ENCODE data around the gene COL23A1. TPM values are rescaled to one million over a fixed set of nuclear protein-coding genes. Genes with fewer than 3 reads are reported as not detected.

Gene COL23A1
- total and polyA plus RNA-seq, 2 of the 13 experiments (the other 11 are each of a cell fraction or from before 2014, with no cell fraction given), result not detected

DNA sequence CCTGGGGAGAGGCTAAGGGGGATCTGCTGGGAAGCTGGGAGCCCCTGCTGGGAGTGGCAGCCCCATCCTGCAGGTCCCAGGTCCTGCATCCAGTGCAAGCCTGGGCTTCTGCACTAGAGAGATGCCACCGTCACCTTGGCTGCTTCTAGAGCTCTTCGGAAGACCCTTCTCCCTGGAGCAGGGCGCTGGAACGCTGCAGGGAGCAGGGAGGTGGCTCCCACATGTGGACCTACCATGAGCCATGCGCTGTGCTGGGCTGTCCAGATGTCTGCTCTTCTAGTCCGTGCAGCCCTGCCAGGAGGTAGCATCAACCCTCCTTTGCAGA, 266.7 kb downstream of the COL23A1 start:
- no peaks in the 10 kb centered on the region for H3K36me3 ChIP-seq (replicated peaks in 1 of 2; ENCODE audit: control insufficient read depth in 1 of 2, insufficient read depth in 2 of 2, low read length in 2 of 2)
- no peak overlapping the region for H2AFZ ChIP-seq (ENCODE audit: low read length)
- BruUV-seq (replicated peaks), result no TSS peak
- H3K9me3 ChIP-seq (ENCODE audit: low read length), result no peaks in the 10 kb centered on the region
- H3K9ac ChIP-seq (ENCODE audit: insufficient read depth, low read depth, low read length), result no peak overlapping the region
- H3K79me2 ChIP-seq (ENCODE audit: insufficient read depth, low read length), result no peaks in the 10 kb centered on the region
- ChIA-PET CTCF (ENCODE audit: low intra/inter-chr PET ratio, low total read pairs) (no interaction called here), POLR2A (no interaction called here)
- no CpG with 5 or more reads among the region's 6 CpGs for WGBS (ENCODE audit: low lambda C conversion rate)
- H3K4me3 ChIP-seq (replicated peaks in 1 of 3; ENCODE audit: insufficient read depth in 1 of 3, low read depth in 2 of 3, low read length in 3 of 3), result no peak overlapping the region
- TF ChIP-seq HIVEP1 (CRISPR knock-in tag; IDR thresholded peaks at IDR 0.05) (no peak), ZNF607 (CRISPR knock-in tag; IDR thresholded peaks at IDR 0.05; ENCODE audit: borderline replicate concordance) (no peak), CHCHD3 (CRISPR knock-in tag; IDR thresholded peaks at IDR 0.05) (no peak), EED (CRISPR knock-in tag; IDR thresholded peaks at IDR 0.05) (no peak), ISL2 (CRISPR knock-in tag; IDR thresholded peaks at IDR 0.05) (no peak)
- TF ChIP-seq, protein P1, sequence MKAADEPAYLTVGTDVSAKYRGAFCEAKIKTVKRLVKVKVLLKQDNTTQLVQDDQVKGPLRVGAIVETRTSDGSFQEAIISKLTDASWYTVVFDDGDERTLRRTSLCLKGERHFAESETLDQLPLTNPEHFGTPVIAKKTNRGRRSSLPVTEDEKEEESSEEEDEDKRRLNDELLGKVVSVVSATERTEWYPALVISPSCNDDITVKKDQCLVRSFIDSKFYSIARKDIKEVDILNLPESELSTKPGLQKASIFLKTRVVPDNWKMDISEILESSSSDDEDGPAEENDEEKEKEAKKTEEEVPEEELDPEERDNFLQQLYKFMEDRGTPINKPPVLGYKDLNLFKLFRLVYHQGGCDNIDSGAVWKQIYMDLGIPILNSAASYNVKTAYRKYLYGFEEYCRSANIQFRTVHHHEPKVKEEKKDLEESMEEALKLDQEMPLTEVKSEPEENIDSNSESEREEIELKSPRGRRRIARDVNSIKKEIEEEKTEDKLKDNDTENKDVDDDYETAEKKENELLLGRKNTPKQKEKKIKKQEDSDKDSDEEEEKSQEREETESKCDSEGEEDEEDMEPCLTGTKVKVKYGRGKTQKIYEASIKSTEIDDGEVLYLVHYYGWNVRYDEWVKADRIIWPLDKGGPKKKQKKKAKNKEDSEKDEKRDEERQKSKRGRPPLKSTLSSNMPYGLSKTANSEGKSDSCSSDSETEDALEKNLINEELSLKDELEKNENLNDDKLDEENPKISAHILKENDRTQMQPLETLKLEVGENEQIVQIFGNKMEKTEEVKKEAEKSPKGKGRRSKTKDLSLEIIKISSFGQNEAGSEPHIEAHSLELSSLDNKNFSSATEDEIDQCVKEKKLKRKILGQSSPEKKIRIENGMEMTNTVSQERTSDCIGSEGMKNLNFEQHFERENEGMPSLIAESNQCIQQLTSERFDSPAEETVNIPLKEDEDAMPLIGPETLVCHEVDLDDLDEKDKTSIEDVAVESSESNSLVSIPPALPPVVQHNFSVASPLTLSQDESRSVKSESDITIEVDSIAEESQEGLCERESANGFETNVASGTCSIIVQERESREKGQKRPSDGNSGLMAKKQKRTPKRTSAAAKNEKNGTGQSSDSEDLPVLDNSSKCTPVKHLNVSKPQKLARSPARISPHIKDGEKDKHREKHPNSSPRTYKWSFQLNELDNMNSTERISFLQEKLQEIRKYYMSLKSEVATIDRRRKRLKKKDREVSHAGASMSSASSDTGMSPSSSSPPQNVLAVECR (CRISPR knock-in tag; IDR thresholded peaks at IDR 0.05; ENCODE audit: borderline replicate concordance), result no peak
- TF ChIP-seq, protein P2, sequence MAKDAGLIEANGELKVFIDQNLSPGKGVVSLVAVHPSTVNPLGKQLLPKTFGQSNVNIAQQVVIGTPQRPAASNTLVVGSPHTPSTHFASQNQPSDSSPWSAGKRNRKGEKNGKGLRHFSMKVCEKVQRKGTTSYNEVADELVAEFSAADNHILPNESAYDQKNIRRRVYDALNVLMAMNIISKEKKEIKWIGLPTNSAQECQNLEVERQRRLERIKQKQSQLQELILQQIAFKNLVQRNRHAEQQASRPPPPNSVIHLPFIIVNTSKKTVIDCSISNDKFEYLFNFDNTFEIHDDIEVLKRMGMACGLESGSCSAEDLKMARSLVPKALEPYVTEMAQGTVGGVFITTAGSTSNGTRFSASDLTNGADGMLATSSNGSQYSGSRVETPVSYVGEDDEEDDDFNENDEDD (CRISPR knock-in tag; IDR thresholded peaks at IDR 0.05; ENCODE audit: borderline replicate concordance), result no peak
- no peak overlapping the region for H3K27ac ChIP-seq (ENCODE audit: extremely low read length, insufficient read depth, low read length)
- H3K4me2 ChIP-seq (ENCODE audit: low read depth, low read length), result no peak overlapping the region
- ATAC-seq, result no peak
- no peaks in the 10 kb centered on the region for H4K20me1 ChIP-seq (ENCODE audit: insufficient read depth, low read length)
- no peak for DNase-seq (ENCODE audit: low spot score)
- FAIRE-seq, result no peak
- peaks cover 3 to 30% of the 10 kb centered on the region in 2 experiments for H3K27me3 ChIP-seq (ENCODE audit: control insufficient read depth in 1 of 2, insufficient read depth in 2 of 2, low read length in 2 of 2)
- H3K4me1 ChIP-seq (ENCODE audit: insufficient read depth, low read length), result no peaks in the 10 kb centered on the region
- in situ Hi-C loops (cut with HindIII; ENCODE audit: extremely low pct_ligation_motif_present, low pct_unique_long_range_greater_than_20kb), result no loop called here
- intact Hi-C loops (cut with micrococcal nuclease; ENCODE audit: unreplicated experiment), result no loop called here
